ENCODE data around the gene SLC2A5. TPM values are rescaled to one million over a fixed set of nuclear protein-coding genes. Genes with fewer than 3 reads are reported as not detected.
"Not testable (repeated sequence)": the region's sequence is repeated elsewhere in the genome, so short reads cannot be mapped to it uniquely, and the experiment has no call there.

Gene SLC2A5
- total RNA-seq, 1 donor from 2014 or later: 8.9 TPM

DNA sequence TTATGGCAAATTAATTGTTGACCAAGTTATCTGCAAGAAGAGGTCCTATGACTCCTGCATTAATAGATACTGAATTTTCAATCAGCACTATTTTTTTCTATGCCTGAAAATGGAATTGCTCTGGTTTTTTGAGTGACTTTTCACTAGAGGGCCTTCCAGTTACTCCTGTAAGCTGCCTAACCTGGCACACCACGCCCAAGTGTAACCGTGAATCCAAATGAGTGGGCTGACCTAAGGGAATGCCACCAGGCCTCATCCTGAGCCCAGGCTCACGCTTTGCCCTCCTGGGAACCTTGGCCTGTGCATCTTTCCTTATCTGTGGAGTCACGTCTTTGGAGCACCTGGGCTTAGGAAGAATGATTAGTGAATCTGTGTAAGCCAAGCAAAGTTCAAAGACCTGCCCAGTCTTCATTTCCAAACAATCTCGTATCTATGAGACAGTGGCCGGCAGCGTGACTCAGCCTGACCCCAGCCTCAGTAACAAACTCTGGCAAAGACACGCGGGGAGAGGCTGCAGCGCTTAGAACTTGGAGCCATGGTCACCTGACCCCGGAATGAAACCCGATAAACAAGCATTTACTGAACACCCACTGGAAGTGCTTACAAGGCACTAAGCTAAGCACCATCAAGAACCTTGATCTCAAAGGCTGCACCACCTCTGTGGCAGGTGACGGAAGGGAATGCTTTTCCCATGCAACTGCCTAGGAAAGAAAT lies 75.3 kb downstream of the SLC2A5 start:
- not testable (repeated sequence) for H3K9me3 ChIP-seq (ENCODE audit: control insufficient read depth in 3 of 3, low read length in 3 of 3); H3K36me3 ChIP-seq (ENCODE audit: control insufficient read depth in 3 of 3, insufficient read depth in 3 of 3, low read length in 3 of 3); H3K9ac ChIP-seq (ENCODE audit: low read depth in 1 of 3, low read length in 3 of 3); H3K27ac ChIP-seq (ENCODE audit: low read depth, low read length); H3K4me3 ChIP-seq (ENCODE audit: low read length in 3 of 3); H3K27me3 ChIP-seq (ENCODE audit: control insufficient read depth in 3 of 3, insufficient read depth in 3 of 3, low read length in 3 of 3); H3K4me1 ChIP-seq (ENCODE audit: control insufficient read depth in 3 of 3, insufficient read depth in 3 of 3, low read length in 3 of 3)

DNA sequence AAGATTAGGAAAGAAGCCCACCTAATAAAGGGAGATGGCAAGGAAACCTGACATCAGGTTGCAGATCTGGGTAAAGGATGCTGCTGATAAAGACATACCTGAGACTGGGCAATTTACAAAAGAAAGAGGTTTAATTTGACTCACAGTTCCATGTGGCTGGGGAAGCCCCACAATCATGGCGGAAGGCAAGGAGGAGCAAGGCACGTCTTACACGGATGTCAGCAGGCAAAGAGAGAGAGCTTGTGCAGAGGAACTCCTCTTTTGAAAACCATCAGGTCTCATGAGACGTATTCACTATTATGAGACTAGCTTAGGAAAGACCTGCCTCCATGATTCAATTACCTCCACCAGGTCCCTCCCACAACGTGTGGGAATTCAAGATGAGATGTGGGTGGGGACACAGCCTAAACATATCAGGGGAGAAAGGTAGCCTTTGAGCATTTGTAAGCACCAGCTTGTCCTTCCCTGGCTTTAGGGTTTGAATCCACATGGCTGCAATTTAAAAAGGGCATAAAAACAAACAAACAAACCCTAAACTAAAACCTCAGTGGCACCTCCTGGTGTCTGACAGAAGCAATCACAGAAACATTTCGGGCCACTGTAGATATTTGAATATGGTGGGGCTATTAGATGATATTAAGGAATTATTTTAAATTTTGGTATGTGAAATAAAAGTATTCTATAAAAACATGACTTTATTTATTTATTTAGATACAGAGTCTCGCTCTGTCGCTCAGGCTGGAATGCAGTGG lies 76.3 kb downstream of the SLC2A5 start:
- no peak overlapping the region for H3K4me3 ChIP-seq (ENCODE audit: low read length in 3 of 3)
- no peaks in the 10 kb centered on the region for H3K27me3 ChIP-seq (ENCODE audit: control insufficient read depth in 3 of 3, insufficient read depth in 3 of 3, low read length in 3 of 3)
- no peak overlapping the region for H3K27ac ChIP-seq (ENCODE audit: low read depth, low read length)
- H3K36me3 ChIP-seq (ENCODE audit: control insufficient read depth in 3 of 3, insufficient read depth in 3 of 3, low read length in 3 of 3): no peaks in the 10 kb centered on the region
- no peak overlapping the region for H3K9ac ChIP-seq (ENCODE audit: low read depth in 1 of 3, low read length in 3 of 3)
- no peaks in the 10 kb centered on the region for H3K9me3 ChIP-seq (ENCODE audit: control insufficient read depth in 3 of 3, low read length in 3 of 3)
- H3K4me1 ChIP-seq (ENCODE audit: control insufficient read depth in 3 of 3, insufficient read depth in 3 of 3, low read length in 3 of 3): no peaks in the 10 kb centered on the region

DNA sequence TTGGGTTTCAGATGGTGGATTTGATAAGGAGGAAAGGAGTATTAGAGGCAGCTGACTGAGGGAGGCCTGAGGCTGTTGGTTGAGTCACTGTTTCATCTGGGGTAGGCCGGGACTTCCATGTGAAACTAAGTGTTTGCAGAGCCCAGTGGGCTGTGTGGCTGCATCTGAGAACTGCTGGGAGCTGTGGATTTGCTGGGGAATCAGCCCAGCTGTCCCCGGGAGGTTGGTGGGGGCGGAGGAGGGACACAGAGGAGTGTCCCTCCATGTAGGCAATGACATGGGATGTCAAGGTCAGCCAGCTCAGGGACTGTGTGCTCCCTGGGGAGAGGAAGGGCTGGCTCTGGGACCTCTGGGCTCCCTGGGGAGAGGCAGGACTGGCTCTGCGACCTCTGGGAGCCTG lies 79.6 kb downstream of the SLC2A5 start:
- Histone ChIP-seq H3K36me3 (ENCODE audit: control insufficient read depth in 3 of 3, insufficient read depth in 3 of 3, low read length in 3 of 3) (no peaks in the 10 kb centered on the region), H3K4me3 (ENCODE audit: low read length in 3 of 3) (no peak overlapping the region), H3K27me3 (ENCODE audit: control insufficient read depth in 3 of 3, insufficient read depth in 3 of 3, low read length in 3 of 3) (no peaks in the 10 kb centered on the region), H3K4me1 (ENCODE audit: control insufficient read depth in 3 of 3, insufficient read depth in 3 of 3, low read length in 3 of 3) (peaks cover 7 to 12% (median 9%) of the 10 kb centered on the region in 3 donors), H3K9me3 (ENCODE audit: control insufficient read depth in 3 of 3, low read length in 3 of 3) (no peaks in the 10 kb centered on the region), H3K9ac (ENCODE audit: low read depth in 1 of 3, low read length in 3 of 3) (no peak overlapping the region), H3K27ac (ENCODE audit: low read depth, low read length) (no peak overlapping the region)

DNA sequence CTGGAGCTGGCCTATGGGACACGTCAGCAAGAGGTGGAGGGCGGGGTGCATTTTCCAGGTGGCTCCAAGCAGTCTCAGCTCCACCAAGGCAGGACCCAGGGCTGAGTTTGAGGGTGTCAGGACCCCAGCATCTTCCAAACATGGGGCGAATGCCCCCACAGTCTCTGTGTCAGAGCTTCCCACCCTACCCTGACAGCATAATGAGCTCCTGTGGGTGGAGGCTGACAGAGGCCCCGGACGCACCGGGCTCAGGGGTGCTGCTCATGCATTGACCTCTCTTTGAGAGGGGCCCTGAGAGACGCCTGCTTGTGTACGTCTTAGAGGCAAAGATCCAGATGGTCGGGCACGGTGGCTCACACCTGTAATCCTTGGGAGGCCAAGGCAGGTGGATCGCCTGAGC lies 80.4 kb downstream of the SLC2A5 start:
- Histone ChIP-seq H3K27ac (ENCODE audit: low read depth, low read length) (no peak overlapping the region), H3K4me1 (ENCODE audit: control insufficient read depth in 3 of 3, insufficient read depth in 3 of 3, low read length in 3 of 3) (peaks cover 7 to 12% (median 9%) of the 10 kb centered on the region in 3 donors), H3K4me3 (ENCODE audit: low read length in 3 of 3) (no peak overlapping the region), H3K9me3 (ENCODE audit: control insufficient read depth in 3 of 3, low read length in 3 of 3) (no peaks in the 10 kb centered on the region), H3K36me3 (ENCODE audit: control insufficient read depth in 3 of 3, insufficient read depth in 3 of 3, low read length in 3 of 3) (no peaks in the 10 kb centered on the region), H3K9ac (ENCODE audit: low read depth in 1 of 3, low read length in 3 of 3) (no peak overlapping the region), H3K27me3 (ENCODE audit: control insufficient read depth in 3 of 3, insufficient read depth in 3 of 3, low read length in 3 of 3) (no peaks in the 10 kb centered on the region)

DNA sequence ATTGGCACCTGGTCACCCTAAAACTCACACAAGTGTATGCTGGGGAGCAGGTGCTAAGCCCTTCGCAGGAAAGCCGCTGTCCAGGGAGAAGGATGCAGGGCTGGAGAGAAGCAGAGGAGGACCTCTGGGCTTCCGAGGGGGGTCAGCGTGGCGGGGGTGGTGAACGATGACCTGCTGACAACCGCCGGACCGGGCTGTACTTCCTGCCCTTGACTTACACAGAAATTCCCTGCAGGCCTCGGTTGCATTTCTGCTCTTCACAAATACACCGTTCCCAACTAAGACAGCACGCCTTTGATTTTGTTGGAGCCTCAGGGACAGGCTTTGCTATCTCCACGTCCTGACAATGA lies 80.8 kb downstream of the SLC2A5 start:
- Histone ChIP-seq H3K36me3 (ENCODE audit: control insufficient read depth in 3 of 3, insufficient read depth in 3 of 3, low read length in 3 of 3) (no peaks in the 10 kb centered on the region), H3K9me3 (ENCODE audit: control insufficient read depth in 3 of 3, low read length in 3 of 3) (no peaks in the 10 kb centered on the region), H3K27ac (ENCODE audit: low read depth, low read length) (no peak overlapping the region), H3K4me1 (ENCODE audit: control insufficient read depth in 3 of 3, insufficient read depth in 3 of 3, low read length in 3 of 3) (peaks cover 7 to 12% (median 9%) of the 10 kb centered on the region in 3 donors), H3K9ac (ENCODE audit: low read depth in 1 of 3, low read length in 3 of 3) (no peak overlapping the region), H3K27me3 (ENCODE audit: control insufficient read depth in 3 of 3, insufficient read depth in 3 of 3, low read length in 3 of 3) (no peaks in the 10 kb centered on the region), H3K4me3 (ENCODE audit: low read length in 3 of 3) (no peak overlapping the region)

DNA sequence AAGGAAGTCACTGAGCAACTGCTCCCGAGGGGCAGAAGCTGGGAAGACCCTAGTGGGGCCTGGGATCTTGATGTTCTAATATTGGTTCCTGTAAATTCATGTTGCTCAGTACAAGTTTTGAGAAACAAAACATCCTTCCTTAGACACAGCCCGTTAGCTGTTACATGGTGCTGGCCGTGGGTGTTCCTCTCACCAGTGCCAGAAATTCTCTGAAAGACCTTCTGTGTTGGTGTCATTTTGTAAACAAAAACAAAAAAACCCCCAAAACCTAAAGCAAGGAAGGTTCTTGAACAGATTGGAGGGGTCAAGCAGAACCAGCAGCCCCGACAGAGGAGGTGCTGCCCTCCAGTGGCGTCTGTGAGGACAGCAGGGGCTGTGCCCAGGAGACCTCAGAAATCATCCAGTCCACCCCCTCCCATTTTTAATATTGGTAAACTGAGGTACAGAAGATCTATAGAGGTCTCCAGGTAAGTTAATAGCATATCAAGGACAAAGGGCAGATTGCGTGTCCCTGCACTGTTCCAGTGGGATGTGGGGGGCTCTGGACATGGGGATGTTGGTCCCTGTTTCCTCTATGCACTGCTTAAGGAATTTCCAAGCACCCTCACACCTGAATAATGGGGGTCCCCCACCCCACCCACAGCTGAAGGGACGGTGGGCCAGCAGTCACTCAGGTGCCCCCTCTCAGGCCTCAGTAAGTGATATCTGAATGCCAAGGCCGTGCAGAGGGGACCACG lies 81.4 kb downstream of the SLC2A5 start:
- no peak overlapping the region for H3K4me3 ChIP-seq (ENCODE audit: low read length in 3 of 3)
- H3K9me3 ChIP-seq (ENCODE audit: control insufficient read depth in 3 of 3, low read length in 3 of 3): no peaks in the 10 kb centered on the region
- H3K27me3 ChIP-seq (ENCODE audit: control insufficient read depth in 3 of 3, insufficient read depth in 3 of 3, low read length in 3 of 3): no peaks in the 10 kb centered on the region
- no peaks in the 10 kb centered on the region for H3K36me3 ChIP-seq (ENCODE audit: control insufficient read depth in 3 of 3, insufficient read depth in 3 of 3, low read length in 3 of 3)
- H3K4me1 ChIP-seq (ENCODE audit: control insufficient read depth in 3 of 3, insufficient read depth in 3 of 3, low read length in 3 of 3): peaks cover 7 to 12% (median 9%) of the 10 kb centered on the region in 3 donors
- H3K27ac ChIP-seq (ENCODE audit: low read depth, low read length): no peak overlapping the region
- H3K9ac ChIP-seq (ENCODE audit: low read depth in 1 of 3, low read length in 3 of 3): peak overlapping the region in 1 of 3 donors; percentile 8

DNA sequence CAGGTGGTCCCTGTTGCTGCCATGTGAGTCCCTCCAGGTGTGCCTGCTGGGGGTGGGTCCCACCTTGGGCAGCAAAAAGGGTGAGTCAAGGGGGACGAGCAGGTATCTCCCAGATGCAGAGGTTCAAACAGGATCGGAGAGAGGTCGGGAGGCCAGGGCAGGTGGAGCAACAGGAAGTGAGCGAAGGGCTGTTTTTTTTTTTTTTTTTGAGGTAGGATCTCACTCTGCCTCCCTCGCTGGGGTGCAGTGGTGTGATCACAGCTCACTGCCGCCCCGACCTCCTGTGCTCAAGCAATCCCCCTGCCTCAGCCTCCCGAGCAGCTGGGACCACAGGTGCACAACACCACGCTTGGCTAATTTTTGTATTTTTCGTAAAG lies 82.6 kb downstream of the SLC2A5 start:
- Histone ChIP-seq H3K4me1 (ENCODE audit: control insufficient read depth in 3 of 3, insufficient read depth in 3 of 3, low read length in 3 of 3) (peaks cover 7 to 12% (median 9%) of the 10 kb centered on the region in 3 donors), H3K27ac (ENCODE audit: low read depth, low read length) (no peak overlapping the region), H3K9me3 (ENCODE audit: control insufficient read depth in 3 of 3, low read length in 3 of 3) (no peaks in the 10 kb centered on the region), H3K9ac (ENCODE audit: low read depth in 1 of 3, low read length in 3 of 3) (no peak overlapping the region), H3K36me3 (ENCODE audit: control insufficient read depth in 3 of 3, insufficient read depth in 3 of 3, low read length in 3 of 3) (no peaks in the 10 kb centered on the region), H3K4me3 (ENCODE audit: low read length in 3 of 3) (no peak overlapping the region), H3K27me3 (ENCODE audit: control insufficient read depth in 3 of 3, insufficient read depth in 3 of 3, low read length in 3 of 3) (no peaks in the 10 kb centered on the region)

DNA sequence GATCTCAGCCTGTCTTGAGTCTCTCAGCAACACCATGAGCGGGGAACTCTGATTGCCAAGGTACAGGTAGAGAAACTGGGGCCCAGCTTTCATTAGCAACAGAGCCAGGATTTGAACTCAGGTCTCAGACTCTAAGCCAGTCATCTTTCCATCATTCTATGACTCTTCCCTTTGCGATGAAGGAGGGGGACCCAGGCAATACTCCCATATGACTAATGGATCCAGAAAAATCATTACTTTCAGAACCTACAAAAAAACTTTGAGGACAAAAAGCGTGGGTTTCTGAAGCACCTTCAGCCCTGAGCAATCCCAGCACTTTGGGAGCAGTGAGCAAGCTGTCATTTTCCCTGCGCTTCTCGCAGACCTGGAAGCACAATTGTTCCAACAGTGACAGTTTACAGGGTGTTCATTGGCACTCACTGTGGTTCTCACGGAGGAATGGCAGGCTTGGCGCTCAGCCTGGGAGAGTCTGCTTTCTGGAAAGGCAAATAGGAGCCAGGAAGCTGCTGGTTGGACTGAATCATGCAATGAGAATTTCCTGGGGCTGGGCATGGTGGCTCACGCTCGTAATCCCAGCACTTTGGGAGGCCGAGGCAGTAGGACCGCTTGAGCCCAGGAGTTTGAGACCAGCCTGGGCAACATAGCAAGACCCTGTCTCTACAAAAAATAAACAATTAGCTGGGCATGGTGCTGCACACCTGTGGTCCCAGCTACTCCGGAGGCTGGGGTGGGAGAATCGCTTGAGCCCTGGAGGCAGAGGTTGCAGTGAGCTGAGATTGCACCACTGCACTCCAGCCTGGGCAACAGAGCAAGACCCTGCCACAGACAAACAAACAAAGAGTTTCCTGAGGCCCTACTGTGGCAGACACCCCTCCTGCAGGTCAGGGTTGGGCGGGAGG lies 83.3 kb downstream of the SLC2A5 start:
- Histone ChIP-seq H3K9me3 (ENCODE audit: control insufficient read depth in 3 of 3, low read length in 3 of 3) (no peaks in the 10 kb centered on the region), H3K27ac (ENCODE audit: low read depth, low read length) (no peak overlapping the region), H3K4me3 (ENCODE audit: low read length in 3 of 3) (no peak overlapping the region), H3K9ac (ENCODE audit: low read depth in 1 of 3, low read length in 3 of 3) (peak overlapping the region in 1 of 3 donors; percentile 69), H3K4me1 (ENCODE audit: control insufficient read depth in 3 of 3, insufficient read depth in 3 of 3, low read length in 3 of 3) (peaks cover 7 to 12% (median 9%) of the 10 kb centered on the region in 3 donors), H3K27me3 (ENCODE audit: control insufficient read depth in 3 of 3, insufficient read depth in 3 of 3, low read length in 3 of 3) (no peaks in the 10 kb centered on the region), H3K36me3 (ENCODE audit: control insufficient read depth in 3 of 3, insufficient read depth in 3 of 3, low read length in 3 of 3) (no peaks in the 10 kb centered on the region)

Data from skeletal muscle tissue (tissue), 4 donors.